Measurements from ENCODE around the gene SDK1.

SDK1 gene

GRCh38 chr7:4244635-4245034 is 943.6 kb downstream of the SDK1 start (continued):
- TF ChIP-seq, protein P1, sequence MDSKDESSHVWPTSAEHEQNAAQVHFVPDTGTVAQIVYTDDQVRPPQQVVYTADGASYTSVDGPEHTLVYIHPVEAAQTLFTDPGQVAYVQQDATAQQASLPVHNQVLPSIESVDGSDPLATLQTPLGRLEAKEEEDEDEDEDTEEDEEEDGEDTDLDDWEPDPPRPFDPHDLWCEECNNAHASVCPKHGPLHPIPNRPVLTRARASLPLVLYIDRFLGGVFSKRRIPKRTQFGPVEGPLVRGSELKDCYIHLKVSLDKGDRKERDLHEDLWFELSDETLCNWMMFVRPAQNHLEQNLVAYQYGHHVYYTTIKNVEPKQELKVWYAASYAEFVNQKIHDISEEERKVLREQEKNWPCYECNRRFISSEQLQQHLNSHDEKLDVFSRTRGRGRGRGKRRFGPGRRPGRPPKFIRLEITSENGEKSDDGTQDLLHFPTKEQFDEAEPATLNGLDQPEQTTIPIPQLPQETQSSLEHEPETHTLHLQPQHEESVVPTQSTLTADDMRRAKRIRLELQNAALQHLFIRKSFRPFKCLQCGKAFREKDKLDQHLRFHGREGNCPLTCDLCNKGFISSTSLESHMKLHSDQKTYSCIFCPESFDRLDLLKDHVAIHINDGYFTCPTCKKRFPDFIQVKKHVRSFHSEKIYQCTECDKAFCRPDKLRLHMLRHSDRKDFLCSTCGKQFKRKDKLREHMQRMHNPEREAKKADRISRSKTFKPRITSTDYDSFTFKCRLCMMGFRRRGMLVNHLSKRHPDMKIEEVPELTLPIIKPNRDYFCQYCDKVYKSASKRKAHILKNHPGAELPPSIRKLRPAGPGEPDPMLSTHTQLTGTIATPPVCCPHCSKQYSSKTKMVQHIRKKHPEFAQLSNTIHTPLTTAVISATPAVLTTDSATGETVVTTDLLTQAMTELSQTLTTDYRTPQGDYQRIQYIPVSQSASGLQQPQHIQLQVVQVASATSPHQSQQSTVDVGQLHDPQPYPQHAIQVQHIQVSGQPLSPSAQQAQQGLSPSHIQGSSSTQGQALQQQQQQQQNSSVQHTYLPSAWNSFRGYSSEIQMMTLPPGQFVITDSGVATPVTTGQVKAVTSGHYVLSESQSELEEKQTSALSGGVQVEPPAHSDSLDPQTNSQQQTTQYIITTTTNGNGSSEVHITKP (tag by site-specific recombination; IDR thresholded peaks at IDR 0.05) = no peak
- no peak for TF ChIP-seq ZBTB1 (tag by site-specific recombination; IDR thresholded peaks at IDR 0.05)

- no peak overlapping the region for H3K27ac ChIP-seq (ENCODE audit: extremely low read depth, low read depth, low read length)
- no peaks in the 10 kb centered on the region for H3K4me1 ChIP-seq (ENCODE audit: control insufficient read depth, insufficient read depth, low read length)
- POLR2A ChIA-PET = no interaction called here
- H3K9me3 ChIP-seq (ENCODE audit: control insufficient read depth, insufficient read depth, low read depth, low read length) = no peaks in the 10 kb centered on the region
- no peaks in the 10 kb centered on the region for H3K36me3 ChIP-seq (ENCODE audit: control insufficient read depth in 2 of 2, insufficient read depth in 1 of 2, low read length in 2 of 2)
- TF ChIP-seq ZEB2 (tag by site-specific recombination; IDR thresholded peaks at IDR 0.05) (no peak), ZNF600 (tag by site-specific recombination; IDR thresholded peaks at IDR 0.05) (no peak), ZNF792 (tag by site-specific recombination; IDR thresholded peaks at IDR 0.05) (no peak), KLF16 (tag by site-specific recombination; IDR thresholded peaks at IDR 0.05) (no peak), ZNF148 (tag by site-specific recombination; IDR thresholded peaks at IDR 0.05; ENCODE audit: borderline replicate concordance) (no peak), ZNF791 (tag by site-specific recombination; IDR thresholded peaks at IDR 0.05) (no peak), ZBTB48 (tag by site-specific recombination; IDR thresholded peaks at IDR 0.05) (no peak), ZBTB7A (tag by site-specific recombination; IDR thresholded peaks at IDR 0.05; ENCODE audit: low read depth) (no peak), ZNF416 (tag by site-specific recombination; IDR thresholded peaks at IDR 0.05) (no peak), MYNN (tag by site-specific recombination; IDR thresholded peaks at IDR 0.05; ENCODE audit: borderline replicate concordance) (no peak), ZNF169 (tag by site-specific recombination; IDR thresholded peaks at IDR 0.05) (no peak), ZNF114 (tag by site-specific recombination; IDR thresholded peaks at IDR 0.05) (no peak), REPIN1 (tag by site-specific recombination; IDR thresholded peaks at IDR 0.05; ENCODE audit: low read depth) (no peak), ZNF624 (tag by site-specific recombination; IDR thresholded peaks at IDR 0.05) (no peak), ZNF426 (tag by site-specific recombination; IDR thresholded peaks at IDR 0.05) (no peak), ZNF112 (tag by site-specific recombination; IDR thresholded peaks at IDR 0.05) (no peak), TRIM28 (IDR thresholded peaks at IDR 0.05; ENCODE audit: borderline replicate concordance, low read length) (no peak)
- TF ChIP-seq, protein P2, sequence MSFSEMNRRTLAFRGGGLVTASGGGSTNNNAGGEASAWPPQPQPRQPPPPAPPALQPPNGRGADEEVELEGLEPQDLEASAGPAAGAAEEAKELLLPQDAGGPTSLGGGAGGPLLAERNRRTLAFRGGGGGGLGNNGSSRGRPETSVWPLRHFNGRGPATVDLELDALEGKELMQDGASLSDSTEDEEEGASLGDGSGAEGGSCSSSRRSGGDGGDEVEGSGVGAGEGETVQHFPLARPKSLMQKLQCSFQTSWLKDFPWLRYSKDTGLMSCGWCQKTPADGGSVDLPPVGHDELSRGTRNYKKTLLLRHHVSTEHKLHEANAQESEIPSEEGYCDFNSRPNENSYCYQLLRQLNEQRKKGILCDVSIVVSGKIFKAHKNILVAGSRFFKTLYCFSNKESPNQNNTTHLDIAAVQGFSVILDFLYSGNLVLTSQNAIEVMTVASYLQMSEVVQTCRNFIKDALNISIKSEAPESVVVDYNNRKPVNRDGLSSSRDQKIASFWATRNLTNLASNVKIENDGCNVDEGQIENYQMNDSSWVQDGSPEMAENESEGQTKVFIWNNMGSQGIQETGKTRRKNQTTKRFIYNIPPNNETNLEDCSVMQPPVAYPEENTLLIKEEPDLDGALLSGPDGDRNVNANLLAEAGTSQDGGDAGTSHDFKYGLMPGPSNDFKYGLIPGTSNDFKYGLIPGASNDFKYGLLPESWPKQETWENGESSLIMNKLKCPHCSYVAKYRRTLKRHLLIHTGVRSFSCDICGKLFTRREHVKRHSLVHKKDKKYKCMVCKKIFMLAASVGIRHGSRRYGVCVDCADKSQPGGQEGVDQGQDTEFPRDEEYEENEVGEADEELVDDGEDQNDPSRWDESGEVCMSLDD (tag by site-specific recombination; IDR thresholded peaks at IDR 0.05) = no peak
- TF ChIP-seq, protein P3, sequence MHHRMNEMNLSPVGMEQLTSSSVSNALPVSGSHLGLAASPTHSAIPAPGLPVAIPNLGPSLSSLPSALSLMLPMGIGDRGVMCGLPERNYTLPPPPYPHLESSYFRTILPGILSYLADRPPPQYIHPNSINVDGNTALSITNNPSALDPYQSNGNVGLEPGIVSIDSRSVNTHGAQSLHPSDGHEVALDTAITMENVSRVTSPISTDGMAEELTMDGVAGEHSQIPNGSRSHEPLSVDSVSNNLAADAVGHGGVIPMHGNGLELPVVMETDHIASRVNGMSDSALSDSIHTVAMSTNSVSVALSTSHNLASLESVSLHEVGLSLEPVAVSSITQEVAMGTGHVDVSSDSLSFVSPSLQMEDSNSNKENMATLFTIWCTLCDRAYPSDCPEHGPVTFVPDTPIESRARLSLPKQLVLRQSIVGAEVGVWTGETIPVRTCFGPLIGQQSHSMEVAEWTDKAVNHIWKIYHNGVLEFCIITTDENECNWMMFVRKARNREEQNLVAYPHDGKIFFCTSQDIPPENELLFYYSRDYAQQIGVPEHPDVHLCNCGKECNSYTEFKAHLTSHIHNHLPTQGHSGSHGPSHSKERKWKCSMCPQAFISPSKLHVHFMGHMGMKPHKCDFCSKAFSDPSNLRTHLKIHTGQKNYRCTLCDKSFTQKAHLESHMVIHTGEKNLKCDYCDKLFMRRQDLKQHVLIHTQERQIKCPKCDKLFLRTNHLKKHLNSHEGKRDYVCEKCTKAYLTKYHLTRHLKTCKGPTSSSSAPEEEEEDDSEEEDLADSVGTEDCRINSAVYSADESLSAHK (tag by site-specific recombination; IDR thresholded peaks at IDR 0.05) = no peak
- TF ChIP-seq, protein P4, sequence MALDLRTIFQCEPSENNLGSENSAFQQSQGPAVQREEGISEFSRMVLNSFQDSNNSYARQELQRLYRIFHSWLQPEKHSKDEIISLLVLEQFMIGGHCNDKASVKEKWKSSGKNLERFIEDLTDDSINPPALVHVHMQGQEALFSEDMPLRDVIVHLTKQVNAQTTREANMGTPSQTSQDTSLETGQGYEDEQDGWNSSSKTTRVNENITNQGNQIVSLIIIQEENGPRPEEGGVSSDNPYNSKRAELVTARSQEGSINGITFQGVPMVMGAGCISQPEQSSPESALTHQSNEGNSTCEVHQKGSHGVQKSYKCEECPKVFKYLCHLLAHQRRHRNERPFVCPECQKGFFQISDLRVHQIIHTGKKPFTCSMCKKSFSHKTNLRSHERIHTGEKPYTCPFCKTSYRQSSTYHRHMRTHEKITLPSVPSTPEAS (tag by site-specific recombination; IDR thresholded peaks at IDR 0.05) = no peak
- CTCF ChIA-PET = interaction anchor here (0.5 to 1.1 kb wide), 2 partner anchors 57 to 382 kb away, joined by 3 to 5 read pairs; no protein-coding TSS in a partner anchor
- H3K4me3 ChIP-seq (ENCODE audit: low read depth, low read length) = no peak overlapping the region
These were observed 944.2 kb downstream of the SDK1 start for GRCh38 chr7:4245135-4245865.

All from HEK293 (cell line).